Measurements from ENCODE around the gene SF3B4.
A peak's percentile ranks its signal among the peaks of the same experiment; 100 is the strongest.
"Not testable (repeated sequence)": the region's sequence is repeated elsewhere in the genome, so short reads cannot be mapped to it uniquely, and the experiment has no call there.

SF3B4 gene

DNA sequence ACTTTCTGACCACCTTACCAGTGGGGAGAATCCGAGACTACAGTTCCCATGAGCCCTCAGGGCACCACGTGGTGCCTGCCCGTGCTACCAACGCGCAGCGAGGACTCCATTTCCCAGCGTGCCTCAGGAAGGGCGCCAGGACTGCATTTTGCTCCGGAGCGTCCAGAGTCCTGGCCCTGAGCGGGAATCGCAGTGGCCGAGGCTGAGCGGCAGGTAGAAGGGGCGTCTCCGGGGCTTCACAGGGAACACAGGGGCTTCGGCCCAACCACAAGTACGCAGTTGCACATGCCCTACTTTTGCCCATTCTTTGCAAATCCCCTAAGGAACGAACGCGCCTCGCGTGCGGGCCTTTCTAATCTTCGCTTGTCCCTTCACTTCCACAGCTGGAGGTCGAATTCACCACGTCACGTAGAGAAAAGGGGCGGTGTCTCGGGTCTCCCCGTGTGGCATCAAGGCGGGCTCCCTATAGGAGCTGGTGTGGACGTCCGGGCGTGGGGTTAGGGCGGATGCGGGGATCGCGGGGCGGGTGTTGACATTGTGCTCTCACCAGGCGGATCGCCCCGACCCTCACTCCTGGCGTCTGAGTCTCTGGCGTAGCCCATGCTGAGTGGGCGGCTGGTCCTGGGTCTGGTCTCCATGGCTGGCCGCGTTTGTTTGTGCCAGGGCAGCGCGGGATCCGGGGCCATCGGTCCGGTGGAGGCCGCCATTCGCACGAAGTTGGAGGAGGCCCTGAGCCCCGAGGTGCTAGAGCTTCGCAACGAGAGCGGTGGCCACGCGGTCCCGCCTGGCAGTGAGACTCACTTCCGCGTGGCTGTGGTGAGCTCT, 27.9 kb downstream of the SF3B4 start, which contains the start of gene BOLA1:
Gene BOLA1 (plus strand): TSS at position 109 of the 825 bp plus-strand sequence. CDS start 492 bp downstream, at position 601.
- peak; percentile 91 for DNase-seq (ENCODE audit: extremely low spot score, insufficient read length, low read depth)
- FAIRE-seq = peak; percentile 99

DNA sequence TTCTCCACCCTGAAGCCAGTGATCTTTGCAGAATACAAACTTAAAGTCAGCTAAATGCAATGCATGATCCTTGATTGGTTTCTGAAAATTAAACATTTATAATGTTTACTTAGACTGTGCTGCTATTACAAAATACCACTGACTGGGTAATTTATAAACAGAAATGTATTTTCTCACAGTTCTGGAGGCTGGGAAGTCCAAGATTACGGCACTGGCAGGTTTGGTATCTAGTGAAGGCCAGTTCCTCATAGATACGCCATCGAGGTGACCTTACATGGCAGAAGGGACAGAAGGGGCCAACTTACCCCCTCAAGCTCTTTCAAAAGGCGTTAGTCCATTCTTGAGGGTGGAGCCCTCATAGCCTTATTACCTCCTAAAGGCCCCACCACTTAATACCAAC, 31.0 kb downstream of the SF3B4 start:
- DNase-seq (ENCODE audit: extremely low spot score, insufficient read length, low read depth) (no peak), FAIRE-seq (no peak)

DNA sequence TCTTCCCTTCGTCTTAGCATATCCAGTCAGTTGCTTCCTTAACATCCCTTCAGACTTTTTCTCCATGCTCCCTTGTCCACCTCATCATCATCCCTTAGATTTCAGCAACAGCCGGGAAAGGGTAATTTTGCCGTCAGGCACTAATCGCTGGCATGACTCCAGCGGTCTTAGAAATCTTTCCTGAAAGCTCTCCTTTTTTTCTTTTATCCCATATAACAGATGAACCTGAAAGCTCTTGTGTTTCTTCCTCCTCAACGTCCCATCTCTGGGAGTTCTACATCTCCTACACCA, 38.7 kb downstream of the SF3B4 start:
- DNase-seq (ENCODE audit: extremely low spot score, insufficient read length, low read depth) = no peak
- no peak for FAIRE-seq

DNA sequence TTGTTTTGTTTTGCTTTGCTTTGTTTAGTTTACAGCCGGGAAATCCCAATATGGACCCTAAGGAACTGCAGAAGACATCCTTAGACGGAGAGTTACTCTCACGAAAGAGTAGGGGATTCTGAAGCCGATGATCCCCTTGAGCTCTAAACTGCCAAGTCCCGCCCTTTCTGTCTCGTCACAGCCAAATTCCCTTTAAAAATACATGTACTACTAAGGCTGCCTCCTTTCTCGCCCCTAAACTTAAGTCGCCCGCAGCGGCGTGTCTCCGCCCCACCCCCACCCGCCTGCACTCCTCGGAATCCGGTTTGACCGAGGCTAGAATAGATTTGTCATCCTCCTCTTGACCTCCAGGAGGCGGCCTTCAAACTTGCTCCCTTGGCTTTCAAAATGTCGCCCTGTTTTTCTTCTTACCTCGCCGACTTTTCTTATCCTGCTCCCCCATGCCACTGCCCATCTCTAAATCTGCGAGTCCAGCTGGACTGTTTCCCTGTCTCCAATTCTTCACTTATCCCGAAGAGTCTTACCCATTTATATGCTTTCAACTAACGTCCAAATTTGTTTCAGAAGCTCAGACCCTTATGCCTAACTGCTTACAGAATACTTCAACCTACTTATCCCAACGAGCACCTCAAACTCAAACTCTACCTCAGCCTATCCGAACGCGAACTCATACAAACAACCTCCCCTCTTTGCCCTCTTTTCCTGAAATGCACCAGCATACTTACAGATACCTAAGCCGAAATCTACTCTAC, 39.2 kb downstream of the SF3B4 start:
- no peak for FAIRE-seq
- peak; percentile 42 for DNase-seq (ENCODE audit: extremely low spot score, insufficient read length, low read depth)

DNA sequence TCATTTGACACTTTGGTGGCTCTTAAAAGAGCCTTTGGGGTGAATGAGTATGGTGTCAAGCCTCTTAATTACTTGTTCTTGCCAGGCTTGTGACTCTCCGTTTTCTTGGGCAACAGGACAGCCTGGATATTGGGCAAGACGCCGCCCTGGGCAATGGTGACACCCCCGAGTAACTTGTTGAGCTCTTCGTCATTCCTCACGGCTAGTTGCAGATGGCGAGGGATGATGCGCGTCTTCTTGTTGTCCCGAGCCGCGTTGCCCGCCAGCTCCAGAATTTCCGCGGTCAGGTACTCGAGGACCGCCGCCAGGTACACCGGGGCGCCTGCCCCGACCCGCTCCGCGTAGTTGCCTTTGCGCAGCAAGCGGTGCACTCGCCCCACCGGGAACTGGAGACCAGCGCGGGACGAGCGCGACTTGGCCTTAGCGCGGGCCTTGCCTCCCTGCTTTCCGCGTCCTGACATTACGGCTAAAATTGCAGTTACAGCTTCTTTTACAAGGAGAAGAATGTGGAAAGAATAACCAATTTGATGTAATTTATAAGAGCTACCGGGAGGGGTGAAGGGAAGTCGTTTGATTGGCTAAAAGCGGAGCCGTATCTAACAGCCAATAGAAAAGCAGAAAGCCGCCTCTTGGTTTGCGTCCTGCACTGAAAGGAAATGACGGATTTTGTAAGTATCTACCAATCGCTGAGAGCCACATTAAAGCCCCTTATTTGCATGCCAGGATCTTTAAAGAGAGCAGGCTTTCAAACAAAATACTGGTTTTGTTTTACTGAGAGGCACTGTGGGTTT, 40.0 kb downstream of the SF3B4 start:
- DNase-seq (ENCODE audit: extremely low spot score, insufficient read length, low read depth) (peak; percentile 62), FAIRE-seq (peak; percentile 86)

DNA sequence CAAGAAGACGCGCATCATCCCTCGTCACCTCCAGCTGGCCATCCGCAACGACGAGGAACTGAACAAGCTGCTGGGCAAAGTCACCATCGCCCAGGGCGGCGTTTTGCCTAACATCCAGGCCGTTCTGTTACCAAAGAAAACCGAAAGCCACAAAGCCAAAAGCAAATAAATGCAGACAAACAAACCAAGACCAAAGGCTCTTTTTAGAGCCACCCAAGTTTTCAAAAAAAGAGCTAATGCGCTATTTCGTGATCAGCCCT, 40.5 kb downstream of the SF3B4 start:
- not testable (repeated sequence) for FAIRE-seq; DNase-seq (ENCODE audit: extremely low spot score, insufficient read length, low read depth)

DNA sequence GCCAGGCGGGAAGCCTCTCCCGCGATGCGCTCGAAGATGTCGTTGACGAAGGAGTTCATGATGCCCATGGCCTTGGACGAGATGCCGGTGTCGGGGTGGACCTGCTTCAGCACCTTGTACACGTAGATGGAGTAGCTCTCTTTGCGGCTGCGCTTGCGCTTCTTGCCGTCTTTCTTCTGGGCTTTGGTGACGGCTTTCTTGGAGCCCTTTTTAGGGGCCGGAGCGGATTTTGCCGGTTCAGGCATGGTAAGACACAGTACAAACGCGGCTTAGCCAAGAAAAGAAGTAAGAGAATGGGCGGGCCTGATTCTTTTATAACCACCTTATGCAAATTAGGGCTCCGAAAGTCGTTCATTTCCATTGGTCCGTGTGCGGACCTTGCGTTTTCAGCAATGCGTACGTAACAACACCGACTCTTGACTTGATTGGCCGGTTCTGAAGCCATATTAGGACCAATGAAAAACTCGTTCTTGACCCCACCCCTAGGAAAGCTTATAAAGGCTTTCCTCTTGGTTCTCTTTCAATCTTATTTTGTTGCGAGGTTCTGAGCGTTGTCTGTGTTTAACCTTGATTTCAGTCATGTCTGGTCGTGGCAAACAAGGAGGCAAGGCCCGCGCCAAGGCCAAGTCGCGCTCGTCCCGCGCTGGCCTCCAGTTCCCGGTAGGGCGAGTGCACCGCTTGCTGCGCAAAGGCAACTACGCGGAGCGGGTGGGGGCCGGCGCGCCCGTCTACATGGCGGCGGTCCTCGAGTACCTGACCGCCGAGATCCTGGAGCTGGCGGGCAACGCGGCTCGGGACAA, 41.0 kb downstream of the SF3B4 start:
- peak; percentile 93 for FAIRE-seq
- DNase-seq (ENCODE audit: extremely low spot score, insufficient read length, low read depth) = peak; percentile 60

DNA sequence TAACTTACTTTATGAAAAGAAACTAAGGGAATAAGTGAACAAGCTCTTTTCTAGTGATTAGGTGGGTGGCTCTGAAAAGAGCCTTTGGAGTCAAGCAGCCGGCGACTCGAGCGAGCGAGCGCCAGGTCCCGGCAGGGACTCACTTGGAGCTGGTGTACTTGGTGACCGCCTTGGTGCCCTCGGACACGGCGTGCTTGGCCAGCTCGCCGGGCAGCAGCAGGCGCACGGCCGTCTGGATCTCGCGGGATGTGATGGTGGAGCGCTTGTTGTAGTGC, 41.5 kb downstream of the SF3B4 start:
- FAIRE-seq; DNase-seq (ENCODE audit: extremely low spot score, insufficient read length, low read depth): not testable (repeated sequence)

DNA sequence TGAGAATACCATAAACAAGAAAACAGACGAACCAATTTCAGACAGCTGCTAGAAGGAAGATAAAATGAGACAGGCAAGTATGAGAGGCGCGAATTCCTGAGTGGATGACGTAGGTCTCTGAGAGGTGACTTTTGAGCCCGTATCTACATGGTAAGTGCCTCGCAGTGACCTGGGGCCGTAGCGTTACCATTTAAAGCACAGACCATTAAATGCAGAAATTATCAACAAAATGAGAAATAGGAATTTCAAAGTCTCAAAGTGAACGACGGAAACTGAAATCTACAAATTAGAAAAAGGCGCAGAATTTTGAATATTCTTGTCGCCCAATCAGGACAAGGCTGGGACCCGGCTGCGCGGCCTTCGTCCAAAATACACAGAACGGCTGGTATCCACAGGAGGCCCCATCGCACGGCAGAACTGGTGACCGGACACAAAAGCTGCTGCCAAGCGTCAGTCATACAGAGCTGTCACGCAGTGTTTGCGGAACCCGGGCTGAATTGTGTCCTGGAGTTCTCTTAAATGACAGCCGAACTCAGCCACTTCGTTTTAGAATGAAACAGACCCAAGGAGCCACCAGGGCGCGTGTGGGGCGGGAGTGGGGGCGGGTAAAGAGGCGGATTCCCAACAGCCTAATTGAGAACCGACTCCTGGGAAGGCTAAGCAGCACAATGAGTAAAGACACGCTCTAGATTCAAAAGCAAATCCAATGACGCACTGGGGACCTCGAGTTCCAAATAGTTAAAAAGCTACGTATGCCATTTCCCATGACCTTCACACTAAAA, 42.1 kb downstream of the SF3B4 start:
- FAIRE-seq (peak; percentile 38), DNase-seq (ENCODE audit: extremely low spot score, insufficient read length, low read depth) (no peak)

DNA sequence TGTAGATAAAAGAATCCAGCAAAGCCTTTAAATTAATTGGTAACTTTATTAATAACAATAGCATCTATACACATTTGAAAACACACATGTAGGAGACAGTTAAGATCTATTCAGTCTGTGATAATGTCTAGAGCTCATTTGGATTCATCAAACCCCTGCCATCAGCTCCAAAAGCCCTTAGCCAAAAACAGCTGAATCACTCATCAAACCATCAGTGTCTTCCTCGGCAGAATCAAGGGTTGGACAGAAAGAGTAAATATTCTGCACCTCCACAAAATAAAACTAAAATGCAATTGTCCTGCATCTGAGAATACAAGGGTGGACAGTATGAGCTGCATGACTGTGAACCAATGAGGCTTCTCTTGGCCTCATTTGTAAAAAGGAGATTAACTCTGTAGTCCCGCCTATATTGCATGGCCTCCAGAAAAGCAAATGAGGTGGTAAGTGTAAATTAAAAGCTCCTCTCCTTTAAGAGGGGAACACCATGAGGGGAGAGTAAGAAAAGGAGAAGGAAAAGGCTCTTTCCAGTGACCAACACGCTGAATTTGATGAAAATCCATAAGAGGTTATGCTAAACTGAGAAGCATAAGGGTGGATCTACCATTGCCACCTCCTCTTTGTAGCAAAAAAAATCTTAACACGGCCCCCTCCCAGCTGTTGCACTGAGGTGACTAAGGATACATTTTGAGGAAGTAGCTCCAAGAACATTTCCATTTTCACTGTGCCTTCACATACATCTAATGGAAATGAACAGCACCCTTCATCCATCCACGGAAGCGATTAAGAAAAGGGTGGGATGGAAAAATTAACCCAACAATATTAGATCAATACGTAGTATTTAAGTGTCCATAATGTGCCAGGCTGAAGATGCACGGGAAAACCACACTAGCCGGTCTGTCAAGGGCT, 42.9 kb downstream of the SF3B4 start:
- DNase-seq (ENCODE audit: extremely low spot score, insufficient read length, low read depth) = no peak
- FAIRE-seq = peak; percentile 35

DNA sequence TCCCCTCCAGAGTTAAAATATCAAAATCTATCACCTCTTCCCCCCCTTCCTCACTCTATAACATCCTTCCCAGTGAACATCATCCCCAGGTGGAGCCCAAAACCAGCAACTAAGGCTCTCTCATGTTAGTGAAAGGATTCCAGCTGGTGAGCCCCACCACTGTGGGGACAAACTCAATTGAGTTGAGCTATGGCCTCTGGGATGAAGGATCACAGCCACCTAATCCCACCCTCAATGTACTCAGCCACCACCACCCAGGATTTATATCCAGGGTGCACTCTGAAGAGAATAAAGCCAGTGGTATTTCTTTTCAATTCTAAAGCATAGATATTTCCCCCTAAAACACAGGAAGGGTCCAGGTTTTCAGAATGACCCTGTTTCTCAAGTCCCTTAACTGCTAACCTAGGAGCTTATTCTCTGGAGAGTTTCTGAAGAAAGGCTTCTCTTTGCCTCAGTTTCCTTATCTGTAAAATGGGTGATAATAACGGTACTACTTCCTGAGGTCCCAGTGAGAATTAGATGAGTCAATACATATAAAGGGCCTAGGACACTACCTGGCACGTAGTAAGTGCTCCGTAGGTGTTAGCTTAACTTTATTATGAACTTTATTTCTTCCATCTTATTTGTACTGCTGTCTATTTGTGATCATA, 43.9 kb downstream of the SF3B4 start:
- DNase-seq (ENCODE audit: extremely low spot score, insufficient read length, low read depth) (no peak), FAIRE-seq (no peak)

DNA sequence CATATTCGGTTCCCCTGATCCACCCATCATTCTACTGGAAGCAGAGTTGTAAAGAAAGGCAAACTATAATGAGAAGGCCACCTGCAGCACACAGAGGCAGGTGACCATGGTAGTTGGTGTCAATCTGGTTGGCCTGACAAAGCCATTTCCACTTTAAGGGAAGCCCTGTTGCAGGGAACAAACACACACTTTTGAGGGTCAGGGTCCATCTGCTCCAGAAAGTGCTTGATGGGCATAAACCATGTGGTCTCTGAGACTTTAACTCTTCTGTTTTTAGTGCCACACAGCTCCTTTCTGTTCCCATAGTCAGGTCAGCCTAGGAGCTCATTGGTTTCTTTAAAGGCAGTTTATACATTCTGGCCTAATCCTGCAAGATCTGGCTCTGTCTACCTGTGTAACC, 45.7 kb downstream of the SF3B4 start:
- DNase-seq (ENCODE audit: extremely low spot score, insufficient read length, low read depth) = no peak

DNA sequence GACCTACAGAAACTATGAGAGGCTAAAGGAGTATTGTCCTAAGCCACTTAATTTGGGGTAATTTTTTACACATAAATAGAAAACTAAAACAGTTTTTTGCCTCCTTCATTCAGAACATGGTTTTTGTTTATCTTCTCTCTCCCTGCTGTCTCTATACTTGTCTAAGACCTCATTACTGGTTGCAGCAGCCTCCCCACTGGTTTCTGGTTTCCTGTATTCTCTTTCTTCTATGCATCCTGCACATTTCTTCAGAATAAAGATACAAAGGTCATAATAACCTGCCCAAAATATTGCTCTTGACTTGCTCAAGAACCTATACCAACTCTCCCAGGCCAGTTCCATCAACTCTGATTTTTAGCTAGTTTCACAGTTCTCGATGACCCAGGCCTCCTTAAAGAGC, 48.0 kb downstream of the SF3B4 start:
- FAIRE-seq (no peak), DNase-seq (ENCODE audit: extremely low spot score, insufficient read length, low read depth) (no peak)

More for the DNA sequence above, 45.7 kb downstream of the SF3B4 start:
- FAIRE-seq = no peak

DNA sequence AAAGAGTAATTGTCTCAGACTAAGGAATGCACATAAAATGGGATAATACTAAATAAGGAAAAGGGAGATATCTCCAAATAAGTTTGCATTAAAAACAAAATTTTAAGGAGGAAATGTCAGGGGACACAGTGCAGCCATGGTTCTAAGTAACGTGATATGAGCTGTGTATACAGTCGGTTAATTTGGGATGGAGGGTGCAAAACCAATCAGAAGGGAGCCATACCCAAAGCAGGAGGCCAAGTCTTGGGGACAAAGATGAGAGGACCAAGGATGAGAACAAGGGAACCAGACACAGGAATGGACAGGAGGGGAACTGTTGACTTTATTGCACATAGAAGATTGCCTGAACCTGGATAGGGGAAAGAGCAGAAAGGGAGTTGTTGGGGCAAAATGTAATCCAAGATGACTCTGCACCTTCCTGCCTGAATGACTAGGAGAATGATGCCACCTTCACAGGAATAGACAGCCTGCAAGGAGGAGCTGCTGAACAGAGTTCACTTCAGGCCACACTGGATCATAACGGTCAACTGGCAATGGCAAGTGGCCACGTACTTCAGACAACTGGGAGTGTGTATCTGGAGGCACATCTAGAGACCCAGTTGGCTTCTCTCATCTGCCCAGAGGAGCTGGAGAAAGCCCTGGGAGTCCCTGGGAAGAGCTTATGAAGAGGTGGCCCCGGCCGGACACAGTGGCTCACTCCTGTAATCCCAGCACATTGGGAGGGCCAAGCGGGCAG, 50.2 kb downstream of the SF3B4 start:
- DNase-seq (ENCODE audit: extremely low spot score, insufficient read length, low read depth) (no peak), FAIRE-seq (no peak)

Data from GM18507 (cell line).